HL-60 (cell line): Measurements from ENCODE around the gene PSME3.
"Not testable (repeated sequence)": the region's sequence is repeated elsewhere in the genome, so short reads cannot be mapped to it uniquely, and the experiment has no call there.

Source experiments
- DNase-seq, 2 experiments: peaks; one replicate each; pipeline ENCODE4 v3.0.0-alpha.2; 2010 to 2020; ENCODE audit warnings: low read depth in 1 of 2, low spot score in 1 of 2
- H3K27ac ChIP-seq: fragments of 250-450 bp; sonication (Bioruptor Pico); replicated peaks from 2 replicates; pipeline ENCODE4 v1.5.1; 2020; ENCODE audit warnings: mild to moderate bottlenecking, moderate library complexity
- H3K27me3 ChIP-seq: fragments of 250-450 bp; sonication (Bioruptor Pico); 2 replicates; pipeline ENCODE4 v1.5.1; 2021; ENCODE audit warnings: mild to moderate bottlenecking, moderate library complexity; ENCODE audit not compliant: insufficient read depth, poor library complexity, severe bottlenecking
- H3K4me3 ChIP-seq: replicated peaks from 2 replicates; pipeline ENCODE4 v1.5.1; 2011; ENCODE audit warnings: mild to moderate bottlenecking, control low read depth, low read length; ENCODE audit not compliant: insufficient read depth
- GABPA ChIP-seq: IDR thresholded peaks from 2 replicates; pipeline ENCODE4 v1.6.1; 2012; ENCODE audit warnings: low read depth
- POLR2AphosphoS5 ChIP-seq: IDR thresholded peaks from 2 replicates; pipeline ENCODE4 v1.6.1; 2012; ENCODE audit warnings: low read depth
- SPI1 ChIP-seq: IDR thresholded peaks from 2 replicates; pipeline ENCODE4 v1.6.1; 2012; ENCODE audit warnings: low read depth, mild to moderate bottlenecking, borderline replicate concordance
- TF ChIP-seq, protein P1 (sequence below): IDR thresholded peaks from 2 replicates; pipeline ENCODE4 v1.6.1; 2012; ENCODE audit warnings: low read depth; ENCODE audit not compliant: insufficient replicate concordance
- TF ChIP-seq, protein P2 (sequence below): IDR thresholded peaks from one replicate; pipeline ENCODE4 v1.5.1; 2011; ENCODE audit warnings: low read length, control low read depth, inconsistent platforms; ENCODE audit not compliant: insufficient read depth

Gene PSME3

DNA sequence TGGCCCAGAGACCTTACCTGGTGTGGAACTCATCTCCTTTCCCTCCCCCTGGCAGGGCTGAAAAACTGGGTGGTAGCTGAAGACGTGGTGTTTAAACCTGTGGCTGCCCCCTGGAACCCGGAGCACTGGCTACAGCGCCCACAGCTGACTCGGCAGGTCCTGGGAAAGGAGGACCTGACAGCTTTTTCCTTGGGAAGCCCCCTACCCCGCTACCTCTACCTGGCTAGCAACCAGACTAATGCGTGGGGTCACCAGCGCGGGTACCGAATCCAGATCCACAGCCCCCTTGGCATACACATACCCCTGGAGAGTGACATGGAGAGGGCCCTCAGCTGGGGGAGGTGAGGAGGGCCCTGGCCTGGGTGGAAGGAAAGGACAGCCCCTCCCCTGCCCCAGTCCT lies 15.8 kb downstream of the PSME3 start:
- DNase-seq = no peak
- Histone ChIP-seq H3K27ac (no peak overlapping the region), H3K4me3 (no peak overlapping the region), H3K27me3 (no peaks in the 10 kb centered on the region)
- TF ChIP-seq, protein P1, sequence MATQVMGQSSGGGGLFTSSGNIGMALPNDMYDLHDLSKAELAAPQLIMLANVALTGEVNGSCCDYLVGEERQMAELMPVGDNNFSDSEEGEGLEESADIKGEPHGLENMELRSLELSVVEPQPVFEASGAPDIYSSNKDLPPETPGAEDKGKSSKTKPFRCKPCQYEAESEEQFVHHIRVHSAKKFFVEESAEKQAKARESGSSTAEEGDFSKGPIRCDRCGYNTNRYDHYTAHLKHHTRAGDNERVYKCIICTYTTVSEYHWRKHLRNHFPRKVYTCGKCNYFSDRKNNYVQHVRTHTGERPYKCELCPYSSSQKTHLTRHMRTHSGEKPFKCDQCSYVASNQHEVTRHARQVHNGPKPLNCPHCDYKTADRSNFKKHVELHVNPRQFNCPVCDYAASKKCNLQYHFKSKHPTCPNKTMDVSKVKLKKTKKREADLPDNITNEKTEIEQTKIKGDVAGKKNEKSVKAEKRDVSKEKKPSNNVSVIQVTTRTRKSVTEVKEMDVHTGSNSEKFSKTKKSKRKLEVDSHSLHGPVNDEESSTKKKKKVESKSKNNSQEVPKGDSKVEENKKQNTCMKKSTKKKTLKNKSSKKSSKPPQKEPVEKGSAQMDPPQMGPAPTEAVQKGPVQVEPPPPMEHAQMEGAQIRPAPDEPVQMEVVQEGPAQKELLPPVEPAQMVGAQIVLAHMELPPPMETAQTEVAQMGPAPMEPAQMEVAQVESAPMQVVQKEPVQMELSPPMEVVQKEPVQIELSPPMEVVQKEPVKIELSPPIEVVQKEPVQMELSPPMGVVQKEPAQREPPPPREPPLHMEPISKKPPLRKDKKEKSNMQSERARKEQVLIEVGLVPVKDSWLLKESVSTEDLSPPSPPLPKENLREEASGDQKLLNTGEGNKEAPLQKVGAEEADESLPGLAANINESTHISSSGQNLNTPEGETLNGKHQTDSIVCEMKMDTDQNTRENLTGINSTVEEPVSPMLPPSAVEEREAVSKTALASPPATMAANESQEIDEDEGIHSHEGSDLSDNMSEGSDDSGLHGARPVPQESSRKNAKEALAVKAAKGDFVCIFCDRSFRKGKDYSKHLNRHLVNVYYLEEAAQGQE = no peak
- TF ChIP-seq GABPA = no peak
- TF ChIP-seq SPI1 = no peak
- TF ChIP-seq, protein P2, sequence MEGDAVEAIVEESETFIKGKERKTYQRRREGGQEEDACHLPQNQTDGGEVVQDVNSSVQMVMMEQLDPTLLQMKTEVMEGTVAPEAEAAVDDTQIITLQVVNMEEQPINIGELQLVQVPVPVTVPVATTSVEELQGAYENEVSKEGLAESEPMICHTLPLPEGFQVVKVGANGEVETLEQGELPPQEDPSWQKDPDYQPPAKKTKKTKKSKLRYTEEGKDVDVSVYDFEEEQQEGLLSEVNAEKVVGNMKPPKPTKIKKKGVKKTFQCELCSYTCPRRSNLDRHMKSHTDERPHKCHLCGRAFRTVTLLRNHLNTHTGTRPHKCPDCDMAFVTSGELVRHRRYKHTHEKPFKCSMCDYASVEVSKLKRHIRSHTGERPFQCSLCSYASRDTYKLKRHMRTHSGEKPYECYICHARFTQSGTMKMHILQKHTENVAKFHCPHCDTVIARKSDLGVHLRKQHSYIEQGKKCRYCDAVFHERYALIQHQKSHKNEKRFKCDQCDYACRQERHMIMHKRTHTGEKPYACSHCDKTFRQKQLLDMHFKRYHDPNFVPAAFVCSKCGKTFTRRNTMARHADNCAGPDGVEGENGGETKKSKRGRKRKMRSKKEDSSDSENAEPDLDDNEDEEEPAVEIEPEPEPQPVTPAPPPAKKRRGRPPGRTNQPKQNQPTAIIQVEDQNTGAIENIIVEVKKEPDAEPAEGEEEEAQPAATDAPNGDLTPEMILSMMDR = no peak
- no peak for TF ChIP-seq POLR2AphosphoS5

DNA sequence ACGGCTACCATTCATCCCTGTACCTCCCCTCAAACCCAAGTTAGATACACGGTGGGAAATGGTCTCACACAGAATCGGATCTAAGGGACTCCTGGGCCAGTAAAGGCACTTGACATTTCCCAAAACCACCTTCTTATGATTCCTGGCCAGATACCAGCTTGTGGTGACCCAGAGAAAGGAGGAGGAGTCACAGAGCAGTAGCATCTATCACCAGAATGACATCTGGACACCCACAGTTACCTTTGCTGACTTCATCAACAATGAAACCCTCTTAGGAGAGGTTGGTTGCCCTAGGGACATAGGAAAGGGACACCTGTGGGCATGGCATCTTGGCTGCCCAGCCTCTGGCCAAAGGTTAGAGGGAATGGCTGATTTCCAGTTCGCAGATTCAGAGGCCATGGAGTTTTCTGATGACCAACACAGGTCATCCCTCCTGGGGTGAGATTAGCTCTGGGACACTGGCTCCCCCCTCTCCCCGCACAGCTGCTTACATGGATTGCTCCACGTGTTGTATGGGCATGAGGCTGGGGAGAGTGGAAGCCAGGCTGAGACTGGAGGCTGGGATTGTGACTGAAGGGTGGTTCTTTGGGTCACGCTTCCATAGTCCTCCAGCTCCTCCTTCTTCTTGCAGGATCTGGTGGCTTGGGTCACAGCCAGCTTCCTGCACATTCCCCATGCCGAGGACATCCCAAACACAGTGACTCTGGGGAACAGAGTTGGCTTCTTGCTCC lies 16.4 kb downstream of the PSME3 start:
- no peak overlapping the region for H3K27ac ChIP-seq
- TF ChIP-seq SPI1 (no peak), POLR2AphosphoS5 (no peak), GABPA (no peak)
- TF ChIP-seq, protein P2 = no peak
- TF ChIP-seq, protein P1 = no peak
- DNase-seq = no peak
- no peaks in the 10 kb centered on the region for H3K27me3 ChIP-seq
- H3K4me3 ChIP-seq = no peak overlapping the region

DNA sequence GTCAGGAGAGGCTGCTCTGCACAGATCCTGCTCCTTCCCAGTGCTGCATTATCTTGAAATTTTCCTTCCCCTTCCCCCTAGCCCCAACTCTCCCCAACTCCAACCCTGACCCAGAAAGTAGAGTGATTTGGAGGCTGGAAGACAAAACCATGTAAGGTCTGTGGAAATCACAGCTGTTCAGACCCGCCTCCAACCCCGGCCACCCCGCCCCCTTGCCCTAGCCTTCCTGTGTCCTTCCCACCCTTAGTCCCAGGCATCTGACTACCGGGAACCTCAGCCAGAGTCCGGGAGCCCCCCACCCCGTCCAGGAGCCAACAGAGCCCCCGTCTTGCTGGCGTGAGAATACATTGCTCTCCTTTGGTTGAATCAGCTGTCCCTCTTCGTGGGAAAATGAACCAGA lies 17.8 kb downstream of the PSME3 start, which contains the start of gene AOC3:
Gene AOC3 (plus strand): TSS at position 246 of the 400 bp plus-strand sequence. CDS start 145 bp downstream, at position 391.
- Histone ChIP-seq H3K27ac (no peak within 1 kb of the TSS), H3K4me3 (no peak within 1 kb of the TSS), H3K27me3 (no peaks in the 10 kb centered on the region)
- TF ChIP-seq SPI1 (no peak), POLR2AphosphoS5 (no peak), GABPA (no peak)
- TF ChIP-seq, protein P1 = no peak
- TF ChIP-seq, protein P2 = no peak
- no peak for DNase-seq

DNA sequence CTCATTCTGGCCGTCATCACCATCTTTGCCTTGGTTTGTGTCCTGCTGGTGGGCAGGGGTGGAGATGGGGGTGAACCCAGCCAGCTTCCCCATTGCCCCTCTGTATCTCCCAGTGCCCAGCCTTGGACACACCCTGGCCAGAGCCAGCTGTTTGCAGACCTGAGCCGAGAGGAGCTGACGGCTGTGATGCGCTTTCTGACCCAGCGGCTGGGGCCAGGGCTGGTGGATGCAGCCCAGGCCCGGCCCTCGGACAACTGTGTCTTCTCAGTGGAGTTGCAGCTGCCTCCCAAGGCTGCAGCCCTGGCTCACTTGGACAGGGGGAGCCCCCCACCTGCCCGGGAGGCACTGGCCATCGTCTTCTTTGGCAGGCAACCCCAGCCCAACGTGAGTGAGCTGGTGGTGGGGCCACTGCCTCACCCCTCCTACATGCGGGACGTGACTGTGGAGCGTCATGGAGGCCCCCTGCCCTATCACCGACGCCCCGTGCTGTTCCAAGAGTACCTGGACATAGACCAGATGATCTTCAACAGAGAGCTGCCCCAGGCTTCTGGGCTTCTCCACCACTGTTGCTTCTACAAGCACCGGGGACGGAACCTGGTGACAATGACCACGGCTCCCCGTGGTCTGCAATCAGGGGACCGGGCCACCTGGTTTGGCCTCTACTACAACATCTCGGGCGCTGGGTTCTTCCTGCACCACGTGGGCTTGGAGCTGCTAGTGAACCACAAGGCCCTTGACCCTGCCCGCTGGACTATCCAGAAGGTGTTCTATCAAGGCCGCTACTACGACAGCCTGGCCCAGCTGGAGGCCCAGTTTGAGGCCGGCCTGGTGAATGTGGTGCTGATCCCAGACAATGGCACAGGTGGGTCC lies 18.4 kb downstream of the PSME3 start:
- not testable (repeated sequence) for H3K27ac ChIP-seq

More for the DNA sequence above, 18.4 kb downstream of the PSME3 start:
- not testable (repeated sequence) for H3K4me3 ChIP-seq, H3K27me3 ChIP-seq, DNase-seq
